Liver (tissue), 3 donors: ENCODE measurements around the gene SYT17.

ENCODE experiments used
- CTCF ChIP-seq: fragments of 150-350 bp; IDR thresholded peaks from 2 replicates; pipeline ENCODE4 v1.5.1; 2017; ENCODE audit warnings: improper control_type of control experiment, low read depth, low read length; ENCODE audit not compliant: missing input control
- FOXA1 ChIP-seq: IDR thresholded peaks from 2 replicates; pipeline ENCODE4 v1.6.1; 2016; ENCODE audit warnings: antibody characterized with exemption
- HNF4G ChIP-seq: IDR thresholded peaks from 2 replicates; pipeline ENCODE4 v1.6.1; 2016; ENCODE audit warnings: antibody characterized with exemption
- NR2F2 ChIP-seq: IDR thresholded peaks from 2 replicates; pipeline ENCODE4 v1.6.1; 2016; ENCODE audit warnings: antibody characterized with exemption
- RAD21 ChIP-seq, 2 donors: IDR thresholded peaks; 2 replicates each; pipeline ENCODE4 v1.6.1; 2016; ENCODE audit warnings: antibody characterized with exemption in 2 of 2, mild to moderate bottlenecking in 2 of 2
- RXRA ChIP-seq, 2 donors: IDR thresholded peaks; 2 replicates each; pipeline ENCODE4 v1.6.1; 2017 to 2018; ENCODE audit warnings: antibody characterized with exemption in 2 of 2, mild to moderate bottlenecking in 1 of 2
- SP1 ChIP-seq: IDR thresholded peaks from 2 replicates; pipeline ENCODE4 v1.6.1; 2018; ENCODE audit warnings: antibody characterized with exemption, mild to moderate bottlenecking
- TAF1 ChIP-seq: conservative IDR thresholded peaks from 2 replicates; pipeline ENCODE4 v1.6.1; 2016; ENCODE audit warnings: antibody characterized with exemption, mild to moderate bottlenecking
- TF ChIP-seq, protein P1 (sequence below): IDR thresholded peaks from 2 replicates; pipeline ENCODE4 v1.6.1; 2016; ENCODE audit warnings: antibody characterized with exemption
- donor health status: healthy.
- donor health status: healthy.

GRCh38 chr16:19315889-19316433, 147.9 kb downstream of the SYT17 start:
- no peak for TF ChIP-seq CTCF
- no peak for TF ChIP-seq FOXA1
- TF ChIP-seq RXRA (IDR thresholded peaks at IDR 0.05), result no peak
- no peak for TF ChIP-seq SP1
- TF ChIP-seq, protein P1, sequence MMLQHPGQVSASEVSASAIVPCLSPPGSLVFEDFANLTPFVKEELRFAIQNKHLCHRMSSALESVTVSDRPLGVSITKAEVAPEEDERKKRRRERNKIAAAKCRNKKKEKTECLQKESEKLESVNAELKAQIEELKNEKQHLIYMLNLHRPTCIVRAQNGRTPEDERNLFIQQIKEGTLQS, result no peak
- no peak for TF ChIP-seq NR2F2
- TF ChIP-seq HNF4G, result no peak
- no peak for TF ChIP-seq RAD21 (IDR thresholded peaks at IDR 0.05)
- TF ChIP-seq TAF1, result no peak
